DMS153 treated with DMSO at 0.1 percent for 48 hours (cell line): ENCODE data around the gene KIF5A.
A peak's percentile ranks its signal among the peaks of the same experiment; 100 is the strongest.
"Not testable (repeated sequence)": the region's sequence is repeated elsewhere in the genome, so short reads cannot be mapped to it uniquely, and the experiment has no call there.

Experiments used
- DNase-seq: peaks from one replicate; lab custom pipeline; 2025; ENCODE audit not compliant: unreplicated experiment; lab: John Stamatoyannopoulos, UW

The KIF5A gene

DNA sequence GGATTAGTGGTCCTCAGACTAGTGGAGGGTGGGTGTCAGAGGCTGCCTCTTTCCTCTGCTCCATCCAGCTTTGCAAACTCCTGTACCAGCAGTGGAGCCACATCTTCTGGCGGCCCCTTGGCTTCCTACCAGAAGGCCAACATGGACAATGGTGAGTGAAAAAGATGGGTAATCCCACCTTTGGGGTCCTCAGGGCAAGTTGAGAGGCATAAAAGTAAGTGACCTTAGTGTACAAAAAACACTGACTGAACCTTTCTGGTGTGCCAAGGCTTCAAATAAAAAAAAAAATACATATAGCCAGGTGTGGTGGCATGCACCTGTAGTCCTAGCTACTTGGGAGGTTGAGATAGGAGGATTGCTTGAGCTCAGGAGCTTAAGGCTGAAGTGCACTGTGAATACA lies 32.0 kb downstream of the KIF5A start:
- DNase-seq = no peak

DNA sequence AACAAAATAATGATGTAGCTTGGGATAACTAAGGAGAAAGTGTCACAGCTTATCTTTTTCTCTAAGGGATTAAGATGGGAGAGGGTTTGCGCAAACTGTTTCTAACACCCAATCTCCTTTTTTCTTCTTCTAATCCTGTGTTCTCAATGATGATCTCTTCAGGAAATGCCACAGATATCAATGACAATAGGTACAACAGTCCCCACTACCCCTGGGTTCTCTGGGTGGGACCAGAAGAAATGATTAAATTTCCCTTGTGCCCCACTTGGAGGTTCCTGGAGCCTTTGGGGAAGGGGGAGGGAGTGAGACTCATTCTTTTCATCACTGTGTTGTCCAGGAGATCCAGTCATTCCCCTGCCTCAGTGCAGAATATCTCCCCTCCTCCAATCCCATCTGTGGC lies 32.6 kb downstream of the KIF5A start:
- no peak for DNase-seq

DNA sequence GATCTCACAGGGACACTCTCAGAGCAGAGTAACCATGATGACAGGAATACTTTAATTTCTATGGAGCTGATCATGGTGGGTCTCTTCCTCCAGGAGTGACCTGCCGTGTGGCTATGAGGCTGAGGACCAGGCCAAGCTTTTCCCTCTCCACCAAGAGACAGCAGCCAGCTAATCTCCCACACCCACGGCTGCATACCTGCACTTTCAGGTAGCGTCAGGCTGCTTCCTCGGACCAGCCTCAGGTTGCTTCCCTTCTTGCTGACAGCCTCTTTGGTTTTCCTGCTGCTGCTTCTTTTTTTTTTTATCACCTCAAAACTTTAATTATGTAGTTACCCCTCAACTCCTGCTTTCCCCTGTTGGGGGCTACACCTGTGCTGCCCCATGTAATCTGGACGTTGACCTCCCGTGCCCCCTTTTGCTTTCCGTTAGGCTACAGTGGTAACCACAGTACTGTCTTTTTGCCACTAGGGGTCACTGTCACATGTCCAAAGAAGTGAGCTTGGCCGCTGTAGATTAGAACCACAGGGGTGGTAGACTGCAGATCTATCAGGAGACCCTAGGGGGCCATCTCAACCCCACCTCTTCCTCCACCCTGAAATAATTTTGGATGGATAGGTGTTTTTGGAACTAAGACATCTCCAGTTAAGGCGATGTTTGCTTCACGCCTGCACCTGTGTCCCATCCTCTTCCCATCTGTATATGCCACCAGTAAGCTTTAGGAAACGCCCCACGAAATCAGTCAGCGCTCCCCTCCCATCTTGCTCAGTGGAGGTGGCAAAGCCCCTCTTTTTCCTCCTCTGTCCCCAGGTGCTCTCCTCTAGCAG lies 33.4 kb downstream of the KIF5A start:
- DNase-seq = peak; percentile 50

DNA sequence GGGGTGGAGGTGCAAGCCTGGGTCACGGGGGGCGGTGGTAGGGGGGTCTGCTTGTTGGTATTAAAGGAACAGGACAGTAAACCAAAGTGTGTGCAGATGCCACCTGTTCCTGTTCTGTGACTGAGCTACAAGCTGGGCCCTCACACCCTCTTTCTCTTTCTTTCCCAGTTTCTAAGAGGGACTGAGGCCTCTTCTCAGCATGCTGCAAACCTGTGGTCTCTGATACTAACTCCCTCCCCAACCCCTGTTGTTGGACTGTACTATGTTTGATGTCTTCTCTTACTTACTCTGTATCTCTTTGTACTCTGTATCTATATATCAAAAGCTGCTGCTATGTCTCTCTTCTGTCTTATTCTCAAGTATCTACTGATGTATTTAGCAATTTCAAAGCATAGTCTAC lies 34.2 kb downstream of the KIF5A start:
- DNase-seq = no peak

DNA sequence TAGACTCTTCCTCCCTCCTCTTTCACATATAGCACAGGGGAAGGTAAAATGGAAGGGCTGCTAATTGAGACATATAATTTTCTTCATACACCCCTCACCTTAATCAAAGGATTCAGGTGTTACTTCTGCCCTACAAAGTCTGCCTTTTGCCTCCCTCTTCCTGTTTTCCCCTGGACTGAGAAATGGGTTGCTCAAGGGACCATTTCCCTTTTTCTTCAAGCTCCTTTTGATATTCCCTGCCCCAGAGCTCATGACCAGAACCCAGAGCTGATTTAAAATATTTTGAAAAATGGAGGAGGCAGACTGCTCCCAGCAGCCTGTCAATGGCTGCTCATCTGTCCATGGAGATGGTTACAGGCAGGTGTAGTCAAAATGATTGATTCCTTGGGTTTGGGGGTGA lies 34.8 kb downstream of the KIF5A start:
- no peak for DNase-seq

DNA sequence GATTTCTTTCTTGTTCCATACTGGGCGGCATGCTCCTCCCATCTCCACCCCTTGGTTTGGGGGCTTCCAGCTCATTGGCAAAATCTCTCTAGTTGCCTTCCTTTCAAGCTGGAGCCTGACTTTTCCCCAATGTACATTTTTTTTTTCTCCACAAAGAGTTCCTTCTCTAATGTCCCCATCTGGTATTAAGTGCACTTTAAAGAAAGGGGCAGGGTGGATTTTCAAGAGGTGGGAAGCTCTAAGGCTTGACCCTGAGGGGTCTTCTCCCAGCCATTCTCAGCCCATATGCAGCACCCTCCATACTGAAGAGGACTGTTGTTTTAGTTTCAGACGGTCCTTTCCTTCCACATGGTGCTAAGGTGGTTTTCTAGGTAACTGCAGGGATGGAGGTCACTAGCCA lies 35.3 kb downstream of the KIF5A start:
- no peak for DNase-seq

DNA sequence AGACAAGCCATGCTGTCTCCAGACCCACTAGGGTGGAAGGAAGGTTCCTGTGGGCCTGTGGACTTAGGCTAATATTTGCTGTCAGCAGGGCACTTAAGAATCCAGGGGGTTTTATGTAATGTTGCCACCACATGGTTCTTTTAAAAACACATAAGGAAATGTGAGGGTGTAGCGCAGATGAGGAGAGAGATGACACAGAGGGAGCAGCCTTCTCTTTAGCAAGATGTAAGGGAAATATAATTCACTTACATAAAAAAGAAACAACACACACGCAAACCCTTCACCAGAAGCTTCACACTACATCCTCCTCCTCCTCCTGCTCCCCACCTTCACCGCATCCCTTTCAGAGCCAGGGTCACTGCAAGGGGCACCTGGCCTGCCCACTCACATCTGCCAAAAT lies 36.3 kb downstream of the KIF5A start:
- DNase-seq = no peak

DNA sequence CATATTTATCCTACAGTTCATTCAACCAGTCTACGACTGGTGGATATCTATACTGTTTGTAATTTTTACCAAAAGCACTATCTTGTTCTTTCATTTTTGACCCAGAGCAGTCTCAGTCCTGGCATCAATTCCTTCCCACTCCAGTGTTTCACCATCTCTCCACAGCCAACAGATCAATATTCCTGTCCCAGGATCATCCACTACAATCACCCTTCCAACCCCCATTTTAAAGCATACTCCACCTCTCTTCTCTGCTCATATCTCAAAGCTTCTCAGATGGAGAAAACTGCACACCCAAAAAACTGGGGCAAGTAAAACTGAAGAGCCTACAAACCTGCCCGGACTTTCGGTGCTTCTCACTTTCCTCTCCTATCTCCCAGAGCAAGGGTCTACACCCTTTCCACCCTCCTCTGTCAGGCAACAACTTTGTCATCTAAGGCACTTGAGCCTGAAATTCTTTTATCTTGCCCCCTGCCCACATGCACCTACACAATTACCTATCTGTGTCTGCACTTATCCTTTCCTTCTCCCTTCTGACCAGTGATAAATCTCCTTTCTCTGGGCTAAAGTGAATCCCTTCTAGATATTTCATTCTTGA lies 37.1 kb downstream of the KIF5A start:
- no peak for DNase-seq

DNA sequence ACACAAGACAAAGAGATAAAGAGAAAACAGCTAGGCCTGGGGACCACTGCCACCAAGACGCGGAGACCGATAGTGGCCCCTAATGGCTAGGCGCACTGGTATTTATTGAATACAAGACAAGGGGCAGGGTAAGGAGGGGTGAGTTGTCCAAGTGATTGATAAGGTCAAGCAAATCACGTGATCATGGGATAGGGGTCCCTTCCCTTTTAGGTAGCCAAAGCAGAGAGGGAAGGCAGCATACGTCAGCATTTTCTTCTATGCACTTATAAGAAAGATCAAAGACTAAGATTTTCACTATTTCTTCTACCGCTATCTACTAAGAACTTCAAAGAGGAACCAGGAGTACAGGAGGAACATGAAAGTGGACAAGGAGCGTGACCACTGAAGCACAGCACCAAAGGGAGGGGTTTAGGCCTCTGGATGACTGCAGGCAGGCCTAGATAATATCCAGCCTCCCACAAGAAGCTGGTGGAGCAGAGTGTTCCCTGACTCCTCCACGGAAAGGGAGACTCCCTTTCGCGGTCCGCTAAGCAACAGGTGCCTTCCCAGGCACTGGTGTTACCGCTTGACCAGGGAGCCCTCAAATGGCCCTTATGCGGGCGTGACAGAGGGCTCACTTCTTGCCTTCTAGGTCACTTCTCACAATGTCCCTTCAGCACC lies 39.2 kb downstream of the KIF5A start:
- not testable (repeated sequence) for DNase-seq

DNA sequence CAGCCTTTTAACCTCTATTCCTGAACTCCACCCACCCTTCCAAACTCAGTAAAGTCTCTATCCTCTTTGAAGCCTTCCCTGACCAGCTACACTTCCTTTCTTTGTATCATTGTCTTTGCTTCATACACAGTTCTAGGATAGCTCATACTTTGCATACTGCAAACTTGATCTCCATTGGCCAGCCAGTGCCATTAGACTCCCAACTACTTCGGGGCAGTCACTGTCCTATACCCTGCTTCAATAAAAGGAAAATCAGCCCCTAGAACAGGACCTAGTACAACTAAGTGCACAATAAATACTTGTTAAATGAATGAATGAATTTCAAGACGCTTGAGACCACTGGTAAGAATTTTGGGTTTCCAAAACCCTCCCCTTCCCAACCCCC lies 40.6 kb downstream of the KIF5A start:
- DNase-seq = no peak

DNA sequence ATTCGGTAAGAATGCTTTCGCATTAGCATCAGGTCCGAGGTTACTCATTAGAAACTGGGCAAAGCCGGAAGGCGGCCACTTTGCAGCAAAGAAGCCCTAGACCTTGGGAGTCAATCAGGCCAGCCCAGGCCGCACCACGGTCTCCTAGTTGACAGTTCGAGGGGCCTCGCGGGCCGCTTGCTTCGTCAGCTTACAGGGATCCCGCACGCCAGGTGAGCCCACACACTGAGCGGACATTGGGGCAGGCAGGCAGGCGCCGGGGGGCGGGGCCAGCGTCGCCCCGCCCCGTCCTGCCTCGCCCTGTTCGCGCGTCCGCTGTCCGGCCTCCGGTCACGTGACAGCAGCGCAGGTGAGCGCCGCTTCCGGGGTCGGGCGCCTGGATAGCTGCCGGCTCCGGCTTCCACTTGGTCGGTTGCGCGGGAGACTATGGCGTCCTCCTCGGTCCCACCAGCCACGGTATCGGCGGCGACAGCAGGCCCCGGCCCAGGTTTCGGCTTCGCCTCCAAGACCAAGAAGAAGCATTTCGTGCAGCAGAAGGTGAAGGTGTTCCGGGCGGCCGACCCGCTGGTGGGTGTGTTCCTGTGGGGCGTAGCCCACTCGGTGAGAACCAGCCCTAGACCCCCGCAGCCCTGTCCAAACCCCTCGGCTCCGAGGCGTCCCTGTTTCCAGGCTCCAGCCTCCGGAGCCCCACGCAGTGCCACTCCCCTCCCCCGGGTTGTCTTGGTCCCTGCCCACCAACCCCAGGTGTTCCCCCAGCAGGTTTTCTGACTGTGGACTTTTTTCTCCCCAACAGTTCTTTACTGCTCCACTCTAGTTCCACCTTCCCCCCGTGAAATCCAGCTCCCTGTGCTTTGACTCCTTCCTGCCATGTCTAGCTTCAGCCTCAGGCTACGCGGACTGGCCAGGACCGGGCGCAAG lies 41.3 kb downstream of the KIF5A start, which contains the start of gene PIP4K2C:
PIP4K2C (plus strand) TSS at position 329 of the 918 bp plus-strand sequence; CDS start at position 427, 98 bp downstream.
- DNase-seq = peak; percentile 76

DNA sequence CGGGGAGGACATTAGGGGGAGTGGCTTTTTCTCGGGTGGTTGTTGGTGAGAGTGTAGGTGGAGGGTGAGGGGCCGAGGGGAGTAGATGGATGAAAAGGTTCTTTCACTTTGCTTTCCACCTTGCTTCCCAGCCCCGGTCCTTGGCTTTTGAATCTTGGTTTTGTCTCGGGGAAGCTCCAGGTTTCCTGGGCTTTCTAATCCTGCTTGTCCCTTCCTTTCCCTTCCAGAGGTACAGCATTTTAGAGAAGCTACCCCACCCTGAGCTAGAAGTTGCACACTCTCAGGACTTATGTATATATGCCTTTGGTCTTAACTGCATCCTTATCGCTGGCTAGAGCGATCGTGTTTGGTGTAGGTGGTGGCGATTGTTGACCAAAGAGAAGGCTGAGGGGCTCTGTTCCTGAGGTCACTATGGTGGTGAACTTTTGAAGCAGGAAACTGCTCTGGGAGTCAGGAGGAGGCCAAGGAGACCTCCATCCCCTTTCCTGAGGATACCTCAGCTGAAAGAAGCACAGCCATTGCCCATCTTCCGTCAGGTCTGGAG lies 42.0 kb downstream of the KIF5A start:
- no peak for DNase-seq

DNA sequence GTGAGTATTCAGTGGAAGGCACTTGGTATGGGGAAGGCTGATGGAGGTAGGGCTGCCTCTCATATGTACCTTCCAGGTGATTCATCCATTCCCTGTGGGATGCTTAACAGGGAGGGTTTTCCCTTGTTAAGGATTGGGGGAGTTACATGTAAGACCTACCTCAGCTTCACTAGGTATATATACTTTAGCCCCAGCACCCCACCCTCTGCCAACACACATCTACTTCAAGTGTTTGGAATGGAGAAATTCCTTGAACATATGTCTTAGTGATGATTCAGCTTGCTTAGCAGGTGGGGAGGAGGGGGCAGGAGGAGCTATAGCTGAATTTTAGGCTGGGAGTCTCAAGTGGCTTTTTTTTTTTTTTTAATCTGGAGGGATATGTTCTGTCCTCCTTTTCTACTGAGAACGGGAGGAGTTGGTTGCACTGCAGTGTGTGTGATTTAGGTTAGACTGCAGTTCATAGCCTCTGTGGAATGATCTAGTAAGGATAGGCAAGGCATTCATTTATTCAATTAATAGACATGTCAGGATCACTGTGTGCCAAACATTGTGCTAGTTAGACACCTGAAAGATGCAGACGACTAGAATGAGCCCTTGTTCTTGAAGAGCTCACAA lies 42.8 kb downstream of the KIF5A start:
- DNase-seq = no peak

DNA sequence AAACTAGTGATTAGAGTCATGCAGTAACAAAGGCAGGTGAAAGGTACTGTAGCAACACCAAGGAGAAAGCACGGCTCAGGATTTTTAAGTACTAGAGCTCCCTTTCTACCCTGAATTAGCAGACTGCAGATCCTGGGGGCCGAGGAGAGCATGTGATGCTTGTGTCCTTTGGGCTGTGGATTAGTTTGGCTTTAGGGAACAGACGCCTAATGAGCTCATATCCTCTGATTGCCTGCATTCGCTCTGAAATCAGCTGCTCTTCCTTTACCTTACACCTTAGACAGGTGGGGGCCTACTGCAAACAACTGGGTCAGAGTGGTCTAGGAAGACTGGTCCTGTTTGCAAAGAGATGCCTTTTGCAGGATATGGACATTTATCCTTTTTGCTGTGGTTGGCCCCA lies 43.3 kb downstream of the KIF5A start:
- no peak for DNase-seq

DNA sequence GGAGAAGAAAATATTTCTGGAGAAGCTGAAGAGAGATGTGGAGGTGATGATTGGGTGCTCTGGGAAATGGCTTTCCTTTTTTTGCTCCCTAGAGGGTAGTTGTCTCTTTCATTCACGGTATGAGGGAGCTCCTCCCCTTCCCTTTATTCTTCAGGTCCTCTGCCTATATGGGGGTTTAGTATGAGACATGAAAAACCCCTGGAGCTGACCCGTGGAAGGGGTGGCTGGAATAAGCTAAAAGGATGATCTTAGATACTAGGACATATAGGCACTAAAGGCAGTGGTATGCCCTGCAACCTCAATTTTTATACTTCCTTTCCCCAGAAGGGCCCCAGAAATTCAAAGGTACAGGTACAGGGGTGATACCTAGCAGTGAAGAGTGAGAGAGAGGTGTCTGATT lies 50.6 kb downstream of the KIF5A start:
- DNase-seq = no peak

DNA sequence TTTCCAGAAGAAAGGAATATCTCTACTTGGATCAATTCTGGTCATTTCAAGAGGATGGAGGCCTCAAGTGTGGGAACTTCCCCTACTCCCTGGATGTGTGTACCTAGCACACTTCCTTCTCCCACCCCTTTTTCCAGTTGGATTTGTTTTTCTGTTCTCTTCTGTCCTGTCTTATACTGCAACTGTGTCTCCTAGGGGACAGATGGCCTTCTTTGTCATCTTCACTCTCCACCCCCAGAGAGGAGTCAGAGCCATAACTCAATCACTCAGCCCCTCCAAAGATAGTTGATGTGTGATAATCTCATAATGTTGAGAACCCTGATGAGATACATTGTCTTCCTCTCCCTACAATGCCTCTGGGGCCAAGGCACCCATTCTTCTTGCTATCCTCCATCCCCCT lies 52.7 kb downstream of the KIF5A start:
- DNase-seq = no peak

DNA sequence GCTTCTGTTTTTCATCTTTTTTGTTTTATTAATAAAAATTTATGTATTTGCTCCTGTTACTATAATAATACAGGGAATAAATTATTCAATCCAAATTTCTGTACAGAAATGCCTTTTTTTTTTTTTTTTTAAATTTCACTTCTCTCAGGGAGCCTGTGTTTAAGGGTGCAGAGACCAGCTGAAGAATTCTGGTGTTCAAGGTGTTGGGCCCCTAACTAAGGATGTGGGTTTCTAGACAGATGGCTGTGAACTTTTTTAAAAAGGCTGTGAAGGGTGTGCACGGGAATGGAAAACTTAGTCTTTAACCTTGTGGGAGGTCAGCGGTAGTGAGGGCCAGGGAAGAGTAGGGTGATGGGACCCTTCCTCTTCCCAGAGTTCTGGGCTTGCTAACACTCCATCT lies 53.5 kb downstream of the KIF5A start:
- no peak for DNase-seq

DNA sequence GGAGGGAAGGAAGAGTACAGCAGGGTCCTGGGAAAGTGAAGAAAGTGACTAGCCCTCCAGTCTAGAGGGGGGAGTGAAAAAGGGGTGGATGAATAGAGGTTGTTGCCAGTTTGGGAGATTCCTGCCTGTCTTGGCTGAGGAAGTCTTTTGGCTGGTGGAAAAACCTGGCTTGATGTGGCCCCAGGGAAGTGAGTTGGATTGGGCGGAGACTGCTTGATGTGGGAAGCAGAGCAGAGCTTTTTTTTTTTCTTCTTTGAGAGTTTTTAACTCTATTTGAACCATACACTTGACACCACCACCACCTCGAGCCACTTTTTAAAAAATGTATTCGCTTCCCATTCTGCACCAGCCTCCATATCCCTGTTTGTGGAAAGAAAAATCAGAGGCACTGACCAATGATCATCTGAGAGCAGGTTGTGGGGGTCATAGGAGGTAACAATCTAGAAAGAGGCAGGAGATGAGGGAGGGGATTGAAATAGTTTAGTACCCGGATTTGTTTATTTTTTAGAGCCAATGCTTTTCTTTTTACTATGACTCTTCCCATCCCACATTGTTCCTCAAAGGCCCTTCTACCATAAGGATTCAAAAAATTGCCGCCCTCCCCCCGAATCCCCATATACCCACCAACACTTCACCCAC lies 54.1 kb downstream of the KIF5A start:
- DNase-seq = no peak

DNA sequence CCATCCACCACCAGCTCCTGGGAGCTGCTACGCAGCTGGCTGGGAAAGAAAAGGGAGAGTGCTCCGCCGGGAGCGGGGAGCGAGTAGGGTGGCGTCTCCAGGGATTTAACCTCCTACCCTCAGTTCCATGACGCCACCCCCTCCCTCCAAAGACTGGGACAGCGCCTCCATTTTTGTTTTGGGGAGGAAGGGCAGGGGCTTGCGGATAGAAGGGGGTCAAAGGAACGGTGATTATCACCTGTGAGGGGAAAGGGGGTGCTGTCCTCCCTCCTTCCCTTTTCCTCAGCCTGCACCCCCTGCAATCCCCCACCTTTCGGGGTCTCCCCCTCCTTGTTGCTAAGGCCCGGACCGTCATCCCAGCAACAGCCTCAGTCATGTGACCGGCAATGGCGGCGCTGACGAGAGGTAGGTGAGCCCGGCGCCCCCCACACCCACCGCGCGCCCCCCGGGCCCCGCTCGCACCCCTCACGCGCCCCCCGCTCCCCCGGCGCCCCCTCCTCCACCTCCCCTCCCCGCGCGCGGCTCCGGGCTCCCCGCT lies 54.7 kb downstream of the KIF5A start, which contains the start of gene DTX3:
DTX3 (plus strand) TSS at position 371 of the 538 bp plus-strand sequence. CDS start 1,694 bp downstream, outside the sequence.
- DNase-seq = peak; percentile 9
